Activated naive CD8-positive, alpha-beta T cell treated with anti-CD3 and anti-CD28 coated beads, Interleukin-2, amount 50 U/mL, for 24 hours (primary cell): Measurements from ENCODE around the gene NPM1.
"Not testable (repeated sequence)": the region's sequence is repeated elsewhere in the genome, so short reads cannot be mapped to it uniquely, and the experiment has no call there.

Source experiments
- ATAC-seq: fragments of 150-1000 bp; cut with Tn5 transposase; one replicate; pipeline ENCODE4 v1.10.0; 2021
- DNase-seq: peaks from one replicate; pipeline ENCODE4 v3.0.0; 2021
- H3K27ac Mint-ChIP-seq: one replicate; pipeline ENCODE4 v1.8.0; 2021; ENCODE audit warnings: mild to moderate bottlenecking, mixed read lengths
- H3K27me3 Mint-ChIP-seq: one replicate; pipeline ENCODE4 v1.8.0; 2021; ENCODE audit warnings: mixed read lengths
- H3K36me3 Mint-ChIP-seq: one replicate; pipeline ENCODE4 v1.8.0; 2021; ENCODE audit warnings: low read depth, mixed read lengths
- H3K4me1 Mint-ChIP-seq: one replicate; pipeline ENCODE4 v1.8.0; 2021; ENCODE audit warnings: mixed read lengths
- H3K4me3 Mint-ChIP-seq: one replicate; pipeline ENCODE4 v1.8.0; 2021; ENCODE audit warnings: mild to moderate bottlenecking, moderate library complexity, mixed read lengths
- H3K9me3 Mint-ChIP-seq: one replicate; pipeline ENCODE4 v1.8.0; 2021; ENCODE audit warnings: mixed read lengths

NPM1 gene

DNA sequence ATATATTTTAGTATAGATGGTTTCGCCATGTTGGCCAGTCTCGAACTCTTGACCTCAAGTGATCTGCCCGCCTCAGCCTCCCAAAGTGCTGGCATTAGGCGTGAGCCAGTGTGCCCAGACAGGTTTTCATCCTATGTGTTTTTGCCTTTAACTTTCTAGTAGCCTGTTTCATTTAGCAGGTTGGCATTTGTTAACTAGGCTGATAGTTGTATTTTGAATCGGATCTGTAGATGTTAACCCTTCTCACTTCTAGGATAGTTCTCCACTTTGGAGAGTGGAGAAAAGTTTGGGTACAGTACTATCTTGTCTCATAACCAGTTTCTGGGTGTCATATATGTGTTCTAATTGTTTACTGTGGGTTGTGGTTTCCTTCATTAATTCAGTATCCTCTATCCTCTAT lies 24.5 kb downstream of the NPM1 start:
- Mint-ChIP-seq H3K27ac (peak overlapping the region; percentile 27), H3K9me3 (no peaks in the 10 kb centered on the region), H3K36me3 (peaks cover 61% of the 10 kb centered on the region), H3K4me3 (no peak overlapping the region), H3K27me3 (no peaks in the 10 kb centered on the region), H3K4me1 (peaks cover 21% of the 10 kb centered on the region)
- DNase-seq (no peak), ATAC-seq (no peak)

- H3K27ac Mint-ChIP-seq: no peak overlapping the region
- H3K4me1 Mint-ChIP-seq: peaks cover 11% of the 10 kb centered on the region
- H3K4me3 Mint-ChIP-seq: no peak overlapping the region
- H3K27me3 Mint-ChIP-seq: no peaks in the 10 kb centered on the region
- DNase-seq (no peak), ATAC-seq (peak; percentile 25)
- H3K36me3 Mint-ChIP-seq: peaks cover 49% of the 10 kb centered on the region
- no peaks in the 10 kb centered on the region for H3K9me3 Mint-ChIP-seq
These were observed 25.7 kb downstream of the NPM1 start for GRCh38 chr5:171413153-171413910.

GRCh38 chr5:171413993-171414392 lies 26.3 kb downstream of the NPM1 start:
- H3K36me3 Mint-ChIP-seq: peaks cover 44% of the 10 kb centered on the region
- not testable (repeated sequence) for DNase-seq, H3K4me3 Mint-ChIP-seq, H3K27me3 Mint-ChIP-seq, H3K9me3 Mint-ChIP-seq, H3K27ac Mint-ChIP-seq
- ATAC-seq: peak; percentile 5
- peaks cover 12% of the 10 kb centered on the region for H3K4me1 Mint-ChIP-seq

GRCh38 chr5:171415115-171415730 lies 27.6 kb downstream of the NPM1 start:
- DNase-seq (no peak), ATAC-seq (no peak)
- H3K27me3 Mint-ChIP-seq: peaks cover 2% of the 10 kb centered on the region
- H3K27ac Mint-ChIP-seq: no peak overlapping the region
- H3K4me3 Mint-ChIP-seq: no peak overlapping the region
- H3K36me3 Mint-ChIP-seq: peaks cover 32% of the 10 kb centered on the region
- peaks cover 11% of the 10 kb centered on the region for H3K4me1 Mint-ChIP-seq
- no peaks in the 10 kb centered on the region for H3K9me3 Mint-ChIP-seq

- H3K9me3 Mint-ChIP-seq: no peaks in the 10 kb centered on the region
- ATAC-seq (no peak), DNase-seq (no peak)
- peaks cover 16% of the 10 kb centered on the region for H3K4me1 Mint-ChIP-seq
- no peak overlapping the region for H3K27ac Mint-ChIP-seq
- peaks cover 20% of the 10 kb centered on the region for H3K36me3 Mint-ChIP-seq
- H3K4me3 Mint-ChIP-seq: no peak overlapping the region
- H3K27me3 Mint-ChIP-seq: peaks cover 11% of the 10 kb centered on the region
These were observed 28.8 kb downstream of the NPM1 start for GRCh38 chr5:171416160-171417049.

DNA sequence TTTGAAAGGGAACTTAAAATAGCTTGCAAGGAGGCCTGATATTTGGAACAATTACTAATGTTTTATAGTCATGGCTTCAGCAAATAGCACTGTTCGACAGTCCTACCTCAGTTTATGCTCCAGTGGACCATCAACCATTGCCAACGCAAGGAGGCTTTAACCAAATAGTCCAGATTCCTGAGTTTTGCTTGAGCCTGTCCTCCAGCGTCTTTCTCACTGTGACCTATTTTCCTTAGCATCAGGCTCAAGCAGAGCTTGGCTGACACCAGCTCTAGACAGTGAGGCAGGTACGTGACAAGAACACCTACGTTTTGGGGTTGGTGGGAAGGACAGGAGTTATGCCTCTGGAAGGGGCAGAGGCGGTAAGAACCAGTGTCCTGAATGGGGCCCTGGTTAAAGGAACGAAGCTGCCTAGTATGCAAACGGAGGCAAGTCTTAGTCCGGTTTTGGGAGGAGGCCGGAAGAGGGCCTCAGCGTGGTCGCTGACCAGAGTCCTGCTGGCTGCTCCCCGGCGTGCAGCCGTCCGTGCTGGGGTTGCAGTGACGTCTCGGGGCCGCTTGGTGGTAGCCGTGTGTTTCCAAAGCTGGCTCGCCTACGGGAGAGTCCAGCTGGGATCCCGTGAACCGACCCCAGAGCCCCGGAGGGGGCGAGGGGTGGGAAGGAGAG lies 30.8 kb downstream of the NPM1 start:
- no peak overlapping the region for H3K27ac Mint-ChIP-seq
- H3K4me1 Mint-ChIP-seq: peaks cover 12% of the 10 kb centered on the region
- no peaks in the 10 kb centered on the region for H3K9me3 Mint-ChIP-seq
- H3K4me3 Mint-ChIP-seq: peak overlapping the region; percentile 58
- H3K36me3 Mint-ChIP-seq: peaks cover 2% of the 10 kb centered on the region
- peaks cover 18% of the 10 kb centered on the region for H3K27me3 Mint-ChIP-seq
- peak; percentile 72 for DNase-seq
- ATAC-seq: peak; percentile 44

DNA sequence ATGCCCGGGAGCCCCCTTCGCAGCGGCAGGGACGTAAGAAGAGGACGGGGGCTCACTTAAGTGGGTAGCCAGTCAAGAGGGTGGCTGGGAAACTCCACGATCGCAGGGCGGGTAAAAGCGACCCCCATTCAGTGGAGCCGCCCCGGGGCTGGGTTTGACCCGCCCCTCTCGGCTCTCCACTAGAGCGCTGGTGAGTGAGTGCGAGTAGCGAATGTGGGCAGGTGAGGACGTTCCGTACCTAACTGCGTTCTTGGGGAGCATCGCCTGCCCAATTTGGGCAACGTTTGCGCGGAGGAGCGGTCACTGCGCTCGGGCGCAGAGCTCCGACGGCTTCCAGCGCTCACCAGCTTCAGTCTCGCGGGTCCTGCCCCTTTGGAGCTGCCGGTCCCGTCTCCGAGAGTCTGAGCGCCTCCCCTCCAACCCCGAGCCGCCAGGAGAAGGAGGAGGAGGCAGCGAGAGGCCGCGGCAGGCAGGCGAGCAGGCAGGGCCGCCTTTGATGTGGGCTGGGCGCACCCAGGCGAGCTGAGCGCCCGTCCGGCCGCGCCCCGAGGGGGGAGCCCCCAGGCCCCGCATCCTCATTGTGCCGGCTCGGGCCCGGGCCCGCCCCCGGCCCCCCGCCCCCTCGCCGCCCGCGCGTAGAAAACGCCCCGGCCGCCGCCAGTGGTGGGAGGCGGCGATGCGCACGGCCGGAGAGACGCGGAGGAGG lies 31.5 kb downstream of the NPM1 start, which contains the start of gene FGF18:
Gene FGF18 (plus strand): TSS at position 666 of the 706 bp plus-strand sequence. CDS start 553 bp downstream, outside the sequence.
- H3K4me1 Mint-ChIP-seq: peaks cover 12% of the 10 kb centered on the region
- peaks cover 18% of the 10 kb centered on the region for H3K27me3 Mint-ChIP-seq
- no peak within 1 kb of the TSS for H3K27ac Mint-ChIP-seq
- H3K9me3 Mint-ChIP-seq: no peaks in the 10 kb centered on the region
- H3K36me3 Mint-ChIP-seq: peaks cover 2% of the 10 kb centered on the region
- H3K4me3 Mint-ChIP-seq: peak within 1 kb of the TSS; percentile 69
- ATAC-seq: peak; percentile 38
- peak; percentile 45 for DNase-seq

DNA sequence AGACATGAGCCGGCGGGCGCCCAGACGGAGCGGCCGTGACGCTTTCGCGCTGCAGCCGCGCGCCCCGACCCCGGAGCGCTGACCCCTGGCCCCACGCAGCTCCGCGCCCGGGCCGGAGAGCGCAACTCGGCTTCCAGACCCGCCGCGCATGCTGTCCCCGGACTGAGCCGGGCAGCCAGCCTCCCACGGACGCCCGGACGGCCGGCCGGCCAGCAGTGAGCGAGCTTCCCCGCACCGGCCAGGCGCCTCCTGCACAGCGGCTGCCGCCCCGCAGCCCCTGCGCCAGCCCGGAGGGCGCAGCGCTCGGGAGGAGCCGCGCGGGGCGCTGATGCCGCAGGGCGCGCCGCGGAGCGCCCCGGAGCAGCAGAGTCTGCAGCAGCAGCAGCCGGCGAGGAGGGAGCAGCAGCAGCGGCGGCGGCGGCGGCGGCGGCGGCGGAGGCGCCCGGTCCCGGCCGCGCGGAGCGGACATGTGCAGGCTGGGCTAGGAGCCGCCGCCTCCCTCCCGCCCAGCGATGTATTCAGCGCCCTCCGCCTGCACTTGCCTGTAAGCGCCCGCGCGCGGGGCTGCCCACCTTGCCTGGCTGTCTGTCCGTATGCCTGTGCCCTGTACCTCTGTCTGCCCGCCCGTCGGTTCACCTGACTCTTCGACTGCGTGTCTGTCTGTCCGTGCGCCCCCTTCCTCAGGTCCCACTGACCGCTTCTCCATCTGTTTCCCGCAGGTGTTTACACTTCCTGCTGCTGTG lies 32.2 kb downstream of the NPM1 start:
- DNase-seq (peak; percentile 31), ATAC-seq (peak; percentile 44)
- H3K4me3 Mint-ChIP-seq: peak overlapping the region; percentile 69

GRCh38 chr5:171420431-171421241 lies 33.0 kb downstream of the NPM1 start:
- Mint-ChIP-seq H3K4me1 (peaks cover 12% of the 10 kb centered on the region), H3K27me3 (peaks cover 22% of the 10 kb centered on the region), H3K36me3 (no peaks in the 10 kb centered on the region), H3K4me3 (peak overlapping the region; percentile 69), H3K27ac (no peak overlapping the region), H3K9me3 (no peaks in the 10 kb centered on the region)
- no peak for ATAC-seq
- DNase-seq: no peak

More for the DNA sequence above, 32.2 kb downstream of the NPM1 start:
- H3K27me3 Mint-ChIP-seq: peaks cover 22% of the 10 kb centered on the region
- no peaks in the 10 kb centered on the region for H3K9me3 Mint-ChIP-seq
- no peak overlapping the region for H3K27ac Mint-ChIP-seq
- peaks cover 12% of the 10 kb centered on the region for H3K4me1 Mint-ChIP-seq
- no peaks in the 10 kb centered on the region for H3K36me3 Mint-ChIP-seq

GRCh38 chr5:171421331-171422262 lies 33.9 kb downstream of the NPM1 start:
- no peaks in the 10 kb centered on the region for H3K9me3 Mint-ChIP-seq
- no peak overlapping the region for H3K27ac Mint-ChIP-seq
- DNase-seq (no peak), ATAC-seq (no peak)
- peaks cover 12% of the 10 kb centered on the region for H3K4me1 Mint-ChIP-seq
- H3K36me3 Mint-ChIP-seq: no peaks in the 10 kb centered on the region
- H3K27me3 Mint-ChIP-seq: peaks cover 22% of the 10 kb centered on the region
- no peak overlapping the region for H3K4me3 Mint-ChIP-seq

DNA sequence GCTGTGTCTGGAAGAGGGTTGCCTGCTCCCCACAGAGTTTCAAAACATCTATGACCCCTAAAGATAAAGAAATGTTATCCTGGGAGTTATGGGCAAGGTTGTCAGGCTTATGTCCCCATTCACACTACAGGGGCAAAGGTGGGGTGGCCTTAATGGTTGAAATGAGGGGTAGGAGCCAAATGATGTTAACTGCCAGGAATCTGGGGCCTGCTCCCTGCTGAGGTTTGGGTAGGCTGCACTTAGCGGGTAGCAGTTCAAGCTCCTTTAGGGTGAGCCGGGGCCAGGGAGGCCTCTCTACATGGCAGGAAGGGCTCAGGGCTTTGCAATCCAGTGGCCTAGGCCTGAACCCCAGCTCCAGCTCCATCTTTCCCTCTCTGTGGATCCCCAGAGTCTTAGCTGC lies 34.8 kb downstream of the NPM1 start:
- Mint-ChIP-seq H3K27me3 (peaks cover 22% of the 10 kb centered on the region), H3K27ac (no peak overlapping the region), H3K4me3 (no peak overlapping the region), H3K36me3 (no peaks in the 10 kb centered on the region), H3K9me3 (no peaks in the 10 kb centered on the region), H3K4me1 (peaks cover 12% of the 10 kb centered on the region)
- DNase-seq: no peak
- no peak for ATAC-seq
